Mammary epithelial cell (primary cell): ENCODE measurements around the gene PLIN4.

Experiments
- EZH2 ChIP-seq: IDR thresholded peaks from 2 replicates; pipeline ENCODE4 v1.6.1; 2012; ENCODE audit warnings: low read length, inconsistent platforms, borderline replicate concordance
- TF ChIP-seq, protein P1 (sequence below), 2 donors: IDR thresholded peaks in 1 of 2; conservative IDR thresholded peaks in 1 of 2; 2 replicates each; pipeline ENCODE4 v1.5.1; 2011 to 2012; ENCODE audit warnings: inconsistent platforms in 2 of 2, low read length in 2 of 2, mild to moderate bottlenecking in 2 of 2, control low read depth in 1 of 2, low read depth in 1 of 2; ENCODE audit not compliant: insufficient read depth in 1 of 2; ENCODE audit errors: extremely low read depth in 1 of 2

DNA sequence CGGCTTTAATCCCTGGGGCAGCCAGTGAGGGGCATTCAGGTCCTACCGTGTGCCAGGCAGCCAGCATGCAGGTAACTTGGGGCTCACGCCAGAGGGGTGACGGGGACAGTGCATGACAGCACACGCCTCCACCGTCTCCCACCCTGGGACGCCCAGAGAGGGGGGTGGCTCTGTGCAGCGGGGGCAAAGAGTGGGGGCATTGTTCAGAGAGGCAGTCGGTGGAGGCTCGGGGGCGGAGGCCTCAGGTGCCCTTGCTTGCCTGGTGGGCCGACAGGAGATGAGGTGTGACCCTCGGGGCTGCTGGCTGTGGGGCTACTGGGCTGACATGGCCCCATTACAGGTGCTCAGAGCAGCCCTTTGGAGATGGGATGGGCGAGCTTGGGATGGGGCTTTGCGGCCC, 18.4 kb downstream of the PLIN4 start:
- TF ChIP-seq, protein P1, sequence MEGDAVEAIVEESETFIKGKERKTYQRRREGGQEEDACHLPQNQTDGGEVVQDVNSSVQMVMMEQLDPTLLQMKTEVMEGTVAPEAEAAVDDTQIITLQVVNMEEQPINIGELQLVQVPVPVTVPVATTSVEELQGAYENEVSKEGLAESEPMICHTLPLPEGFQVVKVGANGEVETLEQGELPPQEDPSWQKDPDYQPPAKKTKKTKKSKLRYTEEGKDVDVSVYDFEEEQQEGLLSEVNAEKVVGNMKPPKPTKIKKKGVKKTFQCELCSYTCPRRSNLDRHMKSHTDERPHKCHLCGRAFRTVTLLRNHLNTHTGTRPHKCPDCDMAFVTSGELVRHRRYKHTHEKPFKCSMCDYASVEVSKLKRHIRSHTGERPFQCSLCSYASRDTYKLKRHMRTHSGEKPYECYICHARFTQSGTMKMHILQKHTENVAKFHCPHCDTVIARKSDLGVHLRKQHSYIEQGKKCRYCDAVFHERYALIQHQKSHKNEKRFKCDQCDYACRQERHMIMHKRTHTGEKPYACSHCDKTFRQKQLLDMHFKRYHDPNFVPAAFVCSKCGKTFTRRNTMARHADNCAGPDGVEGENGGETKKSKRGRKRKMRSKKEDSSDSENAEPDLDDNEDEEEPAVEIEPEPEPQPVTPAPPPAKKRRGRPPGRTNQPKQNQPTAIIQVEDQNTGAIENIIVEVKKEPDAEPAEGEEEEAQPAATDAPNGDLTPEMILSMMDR (conservative IDR thresholded peaks at IDR 0.05 in 1 of 2, IDR thresholded peaks at IDR 0.05 in 1 of 2; ENCODE audit: extremely low read depth in 1 of 2, insufficient read depth in 1 of 2, low read depth in 1 of 2, low read length in 2 of 2): no peak
- TF ChIP-seq EZH2: no peak
